Panc1 (cell line): ENCODE results near the gene S1PR3. TPM values are rescaled to one million over a fixed set of nuclear protein-coding genes. Genes with fewer than 3 reads are reported as not detected.

ENCODE experiments used
- ATAC-seq: fragments of 200-7000 bp; cut with Tn5 transposase; 2 replicates; pipeline ENCODE4 v1.9.1; 2020; ENCODE audit warnings: mild to moderate bottlenecking, moderate library complexity
- BruUV-seq: library from RNA; stranded (reverse); fragments of 400-500 nt; replicated peaks from 2 replicates; lab custom pipeline; 2021; lab: Mats Ljungman, UMichigan
- CTCF ChIA-PET: fragments of 300-600 bp; sonication (Branson Sonifier 250); formaldehyde crosslinking; loops from one replicate; lab custom pipeline; 2022; ENCODE audit warnings: antibody characterized with exemption; lab: Charles Lee
- POLR2A ChIA-PET: fragments of 300-600 bp; sonication (Branson Sonifier 250); formaldehyde crosslinking; loops from one replicate; lab custom pipeline; 2022; ENCODE audit warnings: antibody characterized with exemption; lab: Charles Lee
- DNase-seq: peaks from one replicate; pipeline ENCODE4 v3.0.0-alpha.2; 2010; ENCODE audit warnings: low read depth, low spot score
- H3K27ac ChIP-seq: 2 replicates; pipeline ENCODE4 v1.5.1; 2011; ENCODE audit warnings: mild to moderate bottlenecking, low read length, inconsistent platforms
- H3K27me3 ChIP-seq: fragments of 200-500 bp; sonication (Bioruptor generic); 2 replicates; pipeline ENCODE4 v1.6.0; 2014; ENCODE audit warnings: low read length, inconsistent platforms; ENCODE audit not compliant: control insufficient read depth, insufficient read depth
- H3K36me3 ChIP-seq: fragments of 200-500 bp; sonication (Bioruptor generic); 2 replicates; pipeline ENCODE4 v1.5.1; 2014; ENCODE audit warnings: inconsistent platforms, mild to moderate bottlenecking, low read length, moderate library complexity; ENCODE audit not compliant: control insufficient read depth, insufficient read depth
- H3K4me1 ChIP-seq: 2 replicates; pipeline ENCODE4 v1.5.1; 2011; ENCODE audit warnings: inconsistent platforms, mild to moderate bottlenecking, low read length, moderate library complexity; ENCODE audit not compliant: control insufficient read depth, insufficient read depth
- H3K4me3 ChIP-seq, 2 experiments: 2 replicates each; pipeline ENCODE4 v1.5.1; 2011 to 2012; ENCODE audit warnings: low read depth in 2 of 2, low read length in 2 of 2, mild to moderate bottlenecking in 2 of 2, inconsistent platforms in 1 of 2, moderate library complexity in 1 of 2
- H3K9me3 ChIP-seq: fragments of 200-500 bp; sonication (Bioruptor generic); 2 replicates; pipeline ENCODE4 v1.5.1; 2014; ENCODE audit warnings: low read depth, mild to moderate bottlenecking, inconsistent platforms, low read length, moderate library complexity; ENCODE audit not compliant: control insufficient read depth, insufficient read depth
- POLR2AphosphoS5 ChIP-seq: IDR thresholded peaks from 2 replicates; pipeline ENCODE4 v1.6.1; 2012; ENCODE audit warnings: mild to moderate bottlenecking, low read depth, low read length, moderate library complexity
- SIN3A ChIP-seq: IDR thresholded peaks from 2 replicates; pipeline ENCODE4 v1.6.1; 2012; ENCODE audit warnings: low read depth, mild to moderate bottlenecking, low read length, moderate library complexity, borderline replicate concordance; ENCODE audit not compliant: insufficient read depth
- TCF7L2 ChIP-seq: IDR thresholded peaks from 2 replicates; pipeline ENCODE4 v1.6.1; 2011; ENCODE audit warnings: mild to moderate bottlenecking, low read depth, low read length, inconsistent platforms
- in situ Hi-C: cut with HindIII; loops from 2 replicates; pipeline ENCODE4 v1.10.0; 2016; ENCODE audit warnings: low sequenced_read_pairs, low pct_unique_long_range_greater_than_20kb
- intact Hi-C: fragments of 100-400 bp; cut with micrococcal nuclease; formaldehyde crosslinking; loops from one replicate; pipeline ENCODE4 v1.10.0; 2022; ENCODE audit not compliant: unreplicated experiment
- total RNA-seq: library from RNA; stranded (reverse); gene quantifications from one replicate; pipeline ENCODE4 v1.2.1, GENCODE V29; 2021; ENCODE audit not compliant: unreplicated experiment
- TF ChIP-seq, protein P1 (sequence below): fragments of 450-650 bp; IDR thresholded peaks from 2 replicates; pipeline ENCODE4 v1.5.1; 2017; ENCODE audit warnings: mild to moderate bottlenecking
- TF ChIP-seq, protein P2 (sequence below), 2 experiments: IDR thresholded peaks; 2 replicates each; pipeline ENCODE4 v1.6.1; 2011 to 2012; ENCODE audit warnings: low read depth in 2 of 2, control low read depth in 1 of 2, low read length in 1 of 2, mild to moderate bottlenecking in 1 of 2, moderate library complexity in 1 of 2; ENCODE audit not compliant: insufficient read depth in 1 of 2

The S1PR3 gene
- total RNA-seq, 1 experiment from 2014 or later: 8.1 TPM

DNA sequence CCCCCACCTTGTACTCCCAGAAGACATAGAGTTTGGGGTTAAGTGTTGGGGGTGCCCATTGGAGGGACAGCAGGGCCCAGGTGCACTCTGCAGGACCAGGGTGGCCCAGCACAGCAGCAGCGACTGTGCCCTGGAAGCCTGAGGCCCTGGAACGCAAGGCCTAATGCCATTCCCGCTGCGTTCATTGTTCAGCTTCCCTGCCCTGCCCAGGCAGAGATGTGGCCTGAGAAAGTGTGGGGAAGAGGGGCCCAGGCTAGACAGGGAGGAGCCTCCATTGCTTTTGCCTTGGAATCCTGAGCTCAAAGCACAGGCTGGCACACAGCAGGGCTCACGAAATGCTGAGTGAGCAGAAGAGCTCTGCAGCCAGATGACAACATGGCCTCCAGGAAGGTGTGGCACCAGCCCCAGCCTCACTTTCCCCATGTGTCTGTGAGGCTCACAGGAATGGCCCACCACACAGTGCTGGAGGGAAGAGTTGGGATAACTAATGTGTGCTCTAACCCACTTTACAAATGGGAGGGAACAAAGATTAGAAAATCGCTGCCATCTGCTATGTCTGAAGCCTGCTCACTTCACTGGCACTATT, 19.4 kb downstream of the S1PR3 start:
- no peak for DNase-seq
- intact Hi-C loops: no loop called here
- Histone ChIP-seq H3K4me3 (no peak overlapping the region), H3K4me1 (no peaks in the 10 kb centered on the region), H3K27me3 (no peaks in the 10 kb centered on the region), H3K27ac (no peak overlapping the region), H3K36me3 (no peaks in the 10 kb centered on the region), H3K9me3 (no peaks in the 10 kb centered on the region)
- no TSS peak for BruUV-seq
- POLR2A ChIA-PET: no interaction called here
- TF ChIP-seq, protein P1, sequence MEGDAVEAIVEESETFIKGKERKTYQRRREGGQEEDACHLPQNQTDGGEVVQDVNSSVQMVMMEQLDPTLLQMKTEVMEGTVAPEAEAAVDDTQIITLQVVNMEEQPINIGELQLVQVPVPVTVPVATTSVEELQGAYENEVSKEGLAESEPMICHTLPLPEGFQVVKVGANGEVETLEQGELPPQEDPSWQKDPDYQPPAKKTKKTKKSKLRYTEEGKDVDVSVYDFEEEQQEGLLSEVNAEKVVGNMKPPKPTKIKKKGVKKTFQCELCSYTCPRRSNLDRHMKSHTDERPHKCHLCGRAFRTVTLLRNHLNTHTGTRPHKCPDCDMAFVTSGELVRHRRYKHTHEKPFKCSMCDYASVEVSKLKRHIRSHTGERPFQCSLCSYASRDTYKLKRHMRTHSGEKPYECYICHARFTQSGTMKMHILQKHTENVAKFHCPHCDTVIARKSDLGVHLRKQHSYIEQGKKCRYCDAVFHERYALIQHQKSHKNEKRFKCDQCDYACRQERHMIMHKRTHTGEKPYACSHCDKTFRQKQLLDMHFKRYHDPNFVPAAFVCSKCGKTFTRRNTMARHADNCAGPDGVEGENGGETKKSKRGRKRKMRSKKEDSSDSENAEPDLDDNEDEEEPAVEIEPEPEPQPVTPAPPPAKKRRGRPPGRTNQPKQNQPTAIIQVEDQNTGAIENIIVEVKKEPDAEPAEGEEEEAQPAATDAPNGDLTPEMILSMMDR: no peak
- CTCF ChIA-PET: interaction anchor here (0.6 kb wide), 1 partner anchor 9 kb away, joined by 4 read pairs; no protein-coding TSS in a partner anchor
- in situ Hi-C loops: no loop called here
- ATAC-seq: no peak

DNA sequence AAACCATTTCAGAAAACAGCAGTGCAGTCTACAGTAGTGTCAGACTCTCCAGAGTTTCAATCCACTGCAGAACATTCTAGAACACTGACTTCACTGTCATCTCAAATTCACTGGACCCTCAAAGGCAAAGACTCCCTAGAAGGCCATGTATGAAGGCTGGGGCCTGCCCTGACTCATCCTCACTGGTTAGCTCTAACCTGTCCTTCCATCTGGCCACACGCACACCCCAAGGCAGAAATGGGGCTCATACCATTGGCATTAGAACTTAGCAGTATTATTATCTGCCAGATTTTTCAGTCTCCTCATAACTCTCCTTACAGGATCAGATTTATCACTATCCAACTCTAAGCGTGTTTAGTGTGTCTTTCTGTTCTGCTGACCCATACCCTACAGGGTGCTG, 20.4 kb downstream of the S1PR3 start:
- Histone ChIP-seq H3K27ac (no peak overlapping the region), H3K36me3 (no peaks in the 10 kb centered on the region), H3K27me3 (no peaks in the 10 kb centered on the region), H3K4me3 (no peak overlapping the region), H3K9me3 (no peaks in the 10 kb centered on the region), H3K4me1 (no peaks in the 10 kb centered on the region)
- no peak for DNase-seq
- in situ Hi-C loops (no loop called here), intact Hi-C loops (no loop called here)
- ChIA-PET CTCF (no interaction called here), POLR2A (no interaction called here)
- no TSS peak for BruUV-seq
- TF ChIP-seq TCF7L2 (no peak), POLR2AphosphoS5 (no peak), SIN3A (no peak)
- TF ChIP-seq, protein P2, sequence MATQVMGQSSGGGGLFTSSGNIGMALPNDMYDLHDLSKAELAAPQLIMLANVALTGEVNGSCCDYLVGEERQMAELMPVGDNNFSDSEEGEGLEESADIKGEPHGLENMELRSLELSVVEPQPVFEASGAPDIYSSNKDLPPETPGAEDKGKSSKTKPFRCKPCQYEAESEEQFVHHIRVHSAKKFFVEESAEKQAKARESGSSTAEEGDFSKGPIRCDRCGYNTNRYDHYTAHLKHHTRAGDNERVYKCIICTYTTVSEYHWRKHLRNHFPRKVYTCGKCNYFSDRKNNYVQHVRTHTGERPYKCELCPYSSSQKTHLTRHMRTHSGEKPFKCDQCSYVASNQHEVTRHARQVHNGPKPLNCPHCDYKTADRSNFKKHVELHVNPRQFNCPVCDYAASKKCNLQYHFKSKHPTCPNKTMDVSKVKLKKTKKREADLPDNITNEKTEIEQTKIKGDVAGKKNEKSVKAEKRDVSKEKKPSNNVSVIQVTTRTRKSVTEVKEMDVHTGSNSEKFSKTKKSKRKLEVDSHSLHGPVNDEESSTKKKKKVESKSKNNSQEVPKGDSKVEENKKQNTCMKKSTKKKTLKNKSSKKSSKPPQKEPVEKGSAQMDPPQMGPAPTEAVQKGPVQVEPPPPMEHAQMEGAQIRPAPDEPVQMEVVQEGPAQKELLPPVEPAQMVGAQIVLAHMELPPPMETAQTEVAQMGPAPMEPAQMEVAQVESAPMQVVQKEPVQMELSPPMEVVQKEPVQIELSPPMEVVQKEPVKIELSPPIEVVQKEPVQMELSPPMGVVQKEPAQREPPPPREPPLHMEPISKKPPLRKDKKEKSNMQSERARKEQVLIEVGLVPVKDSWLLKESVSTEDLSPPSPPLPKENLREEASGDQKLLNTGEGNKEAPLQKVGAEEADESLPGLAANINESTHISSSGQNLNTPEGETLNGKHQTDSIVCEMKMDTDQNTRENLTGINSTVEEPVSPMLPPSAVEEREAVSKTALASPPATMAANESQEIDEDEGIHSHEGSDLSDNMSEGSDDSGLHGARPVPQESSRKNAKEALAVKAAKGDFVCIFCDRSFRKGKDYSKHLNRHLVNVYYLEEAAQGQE (IDR thresholded peaks at IDR 0.05; ENCODE audit: insufficient read depth in 1 of 2, low read depth in 2 of 2, low read length in 1 of 2): no peak
- TF ChIP-seq, protein P1: no peak
- ATAC-seq: no peak
